ENCODE measurements around the gene CEP112.

GRCh38 chr17:65867014-65867413, 324.9 kb downstream of the CEP112 start:
- TF ChIP-seq CTCF (IDR thresholded peaks at IDR 0.05) = no peak
- no peak for TF ChIP-seq REST (IDR thresholded peaks at IDR 0.05; ENCODE audit: insufficient read depth in 1 of 2, low read depth in 2 of 2, low read length in 1 of 2)
